NOMO-1 (cell line): Measurements from ENCODE around the gene MAGEB10.
"Not testable (repeated sequence)": the region's sequence is repeated elsewhere in the genome, so short reads cannot be mapped to it uniquely, and the experiment has no call there.

Experiments
- DNase-seq, 2 experiments: peaks; one replicate each; lab custom pipeline; 2025; ENCODE audit not compliant: unreplicated experiment in 2 of 2; lab: John Stamatoyannopoulos, UW

MAGEB10 gene

GRCh38 chrX:27807690-27808089, at the start of gene MAGEB10:
TSS of gene MAGEB10 (plus strand) at chrX:27807990. CDS start at chrX:27821307, 13,317 bp downstream.
- DNase-seq, result no peak

- no peak for DNase-seq
Observed at GRCh38 chrX:27765718-27766117, 42.1 kb upstream of the MAGEB10 start.

GRCh38 chrX:27767387-27767786, 40.4 kb upstream of the MAGEB10 start:
- DNase-seq, result no peak

- DNase-seq, result no peak
Observed at GRCh38 chrX:27775984-27776383, 31.8 kb upstream of the MAGEB10 start.

- no peak for DNase-seq
Observed at GRCh38 chrX:27796640-27797257, 11.0 kb upstream of the MAGEB10 start.

GRCh38 chrX:27797575-27797974, 10.2 kb upstream of the MAGEB10 start:
- DNase-seq, result no peak

GRCh38 chrX:27808226-27808625, 436 bp downstream of the MAGEB10 start:
- DNase-seq, result no peak

- not testable (repeated sequence) for DNase-seq
Observed at GRCh38 chrX:27808991-27809859, 1.4 kb downstream of the MAGEB10 start.

- no peak for DNase-seq
Observed at GRCh38 chrX:27815209-27815608, 7.4 kb downstream of the MAGEB10 start.

GRCh38 chrX:27823812-27824211, 16.0 kb downstream of the MAGEB10 start:
- no peak for DNase-seq

GRCh38 chrX:27838185-27838584, 30.4 kb downstream of the MAGEB10 start:
- DNase-seq, result no peak

GRCh38 chrX:27840881-27841280, 33.1 kb downstream of the MAGEB10 start:
- no peak for DNase-seq

GRCh38 chrX:27842859-27843258, 35.1 kb downstream of the MAGEB10 start:
- no peak for DNase-seq

- DNase-seq, result no peak
Observed at GRCh38 chrX:27860337-27860736, 52.5 kb downstream of the MAGEB10 start.

GRCh38 chrX:27863809-27864208, 56.0 kb downstream of the MAGEB10 start:
- no peak for DNase-seq
